Fibroblast of the aortic adventitia (primary cell): ENCODE data around the gene XKR7. TPM values are rescaled to one million over a fixed set of nuclear protein-coding genes. Genes with fewer than 3 reads are reported as not detected.

Experiments
- DNase-seq: peaks from one replicate; pipeline ENCODE4 v3.0.0-alpha.2; 2010; ENCODE audit warnings: low read depth
- H3K4me3 ChIP-seq: 2 replicates; pipeline ENCODE4 v1.5.1; 2011; ENCODE audit warnings: low read depth, mild to moderate bottlenecking, control low read depth, low read length, moderate library complexity
- CTCF ChIP-seq: IDR thresholded peaks from 2 replicates; pipeline ENCODE4 v1.5.1; 2011; ENCODE audit warnings: mild to moderate bottlenecking, low read length, control low read depth, inconsistent platforms; ENCODE audit not compliant: insufficient read depth
- small RNA-seq: library from RNA; depleted of rRNA; stranded (forward); fragments of <200 nt; gene quantifications from one replicate; pipeline ENCODE3, GENCODE V24; 2012
- total RNA-seq: library from RNA; depleted of rRNA; stranded (reverse); fragments of >200 nt; gene quantifications from 2 replicates; pipeline ENCODE4 v1.2.3, GENCODE V29; 2012; ENCODE audit warnings: low replicate concordance

Gene XKR7
- total RNA-seq, 1 donor: not detected

GRCh38 chr20:32052778-32053362, 84.9 kb downstream of the XKR7 start:
- no peak for TF ChIP-seq CTCF
- H3K4me3 ChIP-seq: no peak overlapping the region
- no peak for DNase-seq

Small RNA genes lying within 50 kb of the gene (small RNA-seq; reads per million reads assigned to genes)
- gene RNA5SP481 (not detected), gene RNA5SP482 (not detected)

Other genes with a start within 250 kb of the XKR7 start
- gene BCL2L1, start 245.3 kb upstream of the XKR7 start, total RNA-seq: 59.9 and 101 TPM in 2 replicates
- 6.2 and 91.1 TPM in 2 replicates for gene TPX2, start 228.9 kb upstream of the XKR7 start, total RNA-seq
- gene MYLK2, start 148.8 kb upstream of the XKR7 start, total RNA-seq: 0.18 TPM in 1 of 2 replicates, not detected in the other
- 2.3 TPM in 1 of 2 replicates, not detected in the other for gene FOXS1, start 122.5 kb upstream of the XKR7 start, total RNA-seq
- 9.9 TPM in 1 of 2 replicates, not detected in the other for gene DUSP15, start 97.6 kb upstream of the XKR7 start, total RNA-seq
- gene TTLL9, start 97.5 kb upstream of the XKR7 start, total RNA-seq: 0.09 and 0.41 TPM in 2 replicates
- gene PDRG1, start 16.1 kb upstream of the XKR7 start, total RNA-seq: 3.0 and 3.8 TPM in 2 replicates
- not detected in 2 replicates for gene CCM2L, start 42.3 kb downstream of the XKR7 start, total RNA-seq
- not detected in 2 replicates for gene HCK, start 84.1 kb downstream of the XKR7 start, total RNA-seq
- gene TM9SF4, start 141.6 kb downstream of the XKR7 start, total RNA-seq: 20.0 and 41.1 TPM in 2 replicates
- 1.8 and 4.2 TPM in 2 replicates for gene PLAGL2, start 239.6 kb downstream of the XKR7 start, total RNA-seq
- gene POFUT1, start 239.7 kb downstream of the XKR7 start, total RNA-seq: 15.2 and 47.8 TPM in 2 replicates